GM21381 (cell line): ENCODE data around the gene ASTN2.

Experiments used
- ATAC-seq: cut with Tn5 transposase; IDR thresholded peaks from one replicate; pipeline ENCODE4 v1.9.1; 2021; ENCODE audit warnings: mild to moderate bottlenecking, moderate library complexity; ENCODE audit not compliant: unreplicated experiment

The ASTN2 gene

DNA sequence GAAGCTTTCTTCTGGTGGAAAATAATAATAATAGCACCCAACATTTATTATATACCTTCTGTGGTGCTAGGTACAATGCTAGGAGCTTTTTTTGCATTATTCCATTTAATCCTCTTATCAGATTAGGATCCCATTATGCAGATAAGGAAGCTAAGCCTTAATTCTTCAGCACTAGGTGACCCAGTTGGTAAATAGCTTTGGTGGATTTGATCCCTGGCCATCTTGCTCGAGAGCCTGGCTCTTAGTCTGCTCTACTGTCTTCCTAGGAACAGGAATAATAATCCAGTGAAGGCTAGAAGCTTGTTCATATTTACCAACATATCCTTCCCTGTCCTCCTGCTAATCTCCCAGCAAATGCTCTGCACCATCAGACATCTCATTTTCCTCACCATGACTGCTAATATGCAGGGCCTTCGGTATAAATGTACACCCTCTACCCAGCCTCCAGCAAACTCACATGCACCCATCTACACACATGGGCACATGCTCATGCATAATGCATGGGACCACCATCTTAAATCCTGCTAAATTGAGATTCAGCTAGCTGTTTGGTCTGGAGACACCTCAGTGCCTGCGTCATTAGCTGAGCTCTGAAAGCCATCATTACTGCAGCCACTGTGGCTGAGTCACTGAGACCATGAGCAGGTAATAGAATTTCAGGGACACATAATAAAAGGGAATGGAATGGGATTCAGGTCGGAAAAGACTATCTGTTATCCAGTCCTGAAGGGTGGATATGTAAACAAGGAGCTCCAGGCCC, 640.3 kb downstream of the ASTN2 start:
- ATAC-seq: no peak

DNA sequence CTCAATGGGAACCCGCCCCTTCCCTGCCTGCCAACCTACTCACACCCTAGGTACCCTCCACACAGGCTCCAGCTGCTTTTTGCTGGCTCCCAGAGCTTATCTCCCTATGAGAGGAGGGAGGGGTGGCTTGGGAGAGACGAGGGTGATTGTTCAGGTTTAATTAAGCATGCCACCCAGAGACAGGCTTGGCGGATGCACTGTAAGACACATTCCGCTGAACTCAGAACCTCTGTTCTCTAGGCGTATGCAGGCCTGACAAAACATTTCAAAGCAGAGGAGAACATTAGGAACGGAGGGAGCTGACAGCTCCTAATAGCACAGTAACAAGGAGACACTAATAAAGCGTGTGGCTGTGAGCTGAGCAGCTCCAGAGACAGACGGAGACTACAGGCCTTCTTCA, 647.6 kb downstream of the ASTN2 start:
- no peak for ATAC-seq

DNA sequence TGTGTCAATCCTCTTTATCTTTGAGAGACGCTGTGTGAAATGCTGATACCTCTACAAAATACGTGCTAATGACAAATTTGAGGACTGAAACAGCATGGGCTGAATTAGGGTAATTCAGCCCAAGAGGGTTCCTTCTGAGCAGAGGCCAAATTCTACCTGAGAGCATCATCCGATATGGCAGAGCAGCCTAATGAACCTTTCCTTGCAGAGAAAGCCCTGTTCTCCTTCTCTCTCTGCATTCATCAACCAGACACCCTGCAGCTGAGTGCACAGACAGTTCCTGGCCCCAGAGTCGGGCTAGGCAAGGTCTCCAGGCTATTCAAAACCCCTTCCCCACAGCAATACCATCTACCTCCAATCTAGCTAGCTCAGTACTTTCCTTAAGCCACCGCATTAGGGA, 649.8 kb downstream of the ASTN2 start:
- no peak for ATAC-seq

- ATAC-seq: no peak
Observed at GRCh38 chr9:116763770-116764169, 651.1 kb downstream of the ASTN2 start.

DNA sequence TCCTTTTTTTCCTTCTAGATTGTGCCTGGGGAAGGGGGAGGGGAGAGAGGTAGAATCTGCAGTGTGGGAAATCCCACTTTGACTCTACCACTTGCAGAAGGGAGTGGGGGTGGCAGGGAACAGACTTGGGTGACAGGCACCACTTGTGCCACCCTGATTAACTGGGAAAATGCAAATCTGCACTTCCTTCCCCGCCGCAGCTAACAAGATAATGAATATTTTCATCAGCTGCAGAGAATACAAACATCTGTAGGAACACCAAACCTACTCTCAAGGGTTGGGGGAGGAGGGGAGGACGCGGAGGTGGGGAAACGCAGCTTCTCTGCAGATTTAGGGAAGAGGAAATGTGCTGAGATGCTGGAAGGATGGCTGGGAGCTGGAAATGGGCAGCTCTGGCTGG, 654.2 kb downstream of the ASTN2 start:
- ATAC-seq: no peak

DNA sequence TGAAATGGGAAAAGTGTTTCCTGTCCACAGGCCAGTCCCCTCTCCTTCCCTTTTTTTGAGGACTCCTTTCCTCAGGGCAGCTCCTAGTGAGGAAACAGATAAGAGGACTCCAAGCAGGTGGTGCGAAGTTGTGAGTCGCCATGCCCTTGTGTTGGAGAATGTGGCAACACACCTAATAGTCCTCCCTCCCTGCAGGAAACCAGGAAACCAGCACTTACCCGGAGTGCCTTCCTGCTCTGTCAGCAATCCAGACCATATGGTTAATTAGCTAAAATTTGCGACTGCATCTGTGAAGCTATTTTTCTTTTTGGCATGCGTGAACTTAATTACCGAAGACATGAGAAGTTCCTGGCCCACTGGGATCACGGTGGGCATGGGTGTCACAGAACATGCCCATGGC, 657.8 kb downstream of the ASTN2 start:
- ATAC-seq: no peak

GRCh38 chr9:116753389-116753788, 661.5 kb downstream of the ASTN2 start:
- ATAC-seq: no peak

DNA sequence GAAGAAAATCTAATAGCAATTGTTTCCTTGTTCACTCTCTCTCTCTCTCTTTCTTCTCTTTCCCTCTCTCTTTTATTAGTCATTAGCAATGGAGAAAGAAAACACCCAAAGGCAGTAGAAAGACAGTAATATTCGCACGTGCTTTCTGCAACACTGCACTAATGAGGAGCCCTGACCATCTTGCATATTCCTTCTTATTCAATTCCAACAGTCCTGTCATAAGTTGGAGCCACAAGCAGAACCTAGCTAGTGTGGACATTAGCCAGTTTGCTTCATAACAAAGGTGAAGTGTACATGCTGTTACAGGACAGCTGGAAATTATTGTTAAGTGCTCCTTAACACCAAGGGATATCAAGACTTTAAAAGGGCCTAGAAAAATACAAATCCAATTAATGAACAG, 664.3 kb downstream of the ASTN2 start:
- ATAC-seq: no peak

DNA sequence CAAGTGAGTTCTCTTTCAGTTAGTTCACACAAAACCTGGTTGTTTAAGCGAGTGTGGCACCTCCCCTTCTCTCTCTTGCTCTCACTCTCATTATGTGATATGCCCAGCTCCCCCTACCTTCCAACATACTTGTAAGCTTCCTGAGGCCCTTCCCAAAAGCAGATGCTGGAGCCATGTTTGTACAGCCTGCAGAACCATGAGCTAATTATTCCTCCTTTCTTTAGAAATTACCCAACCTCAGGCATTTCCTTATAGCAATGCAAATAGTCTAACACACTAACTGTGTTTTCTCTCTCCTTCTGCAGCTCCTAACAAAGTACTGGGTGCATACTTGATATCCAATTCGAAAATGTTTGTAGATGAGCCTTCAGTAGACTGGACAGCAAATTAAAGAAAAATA, 665.1 kb downstream of the ASTN2 start:
- no peak for ATAC-seq

DNA sequence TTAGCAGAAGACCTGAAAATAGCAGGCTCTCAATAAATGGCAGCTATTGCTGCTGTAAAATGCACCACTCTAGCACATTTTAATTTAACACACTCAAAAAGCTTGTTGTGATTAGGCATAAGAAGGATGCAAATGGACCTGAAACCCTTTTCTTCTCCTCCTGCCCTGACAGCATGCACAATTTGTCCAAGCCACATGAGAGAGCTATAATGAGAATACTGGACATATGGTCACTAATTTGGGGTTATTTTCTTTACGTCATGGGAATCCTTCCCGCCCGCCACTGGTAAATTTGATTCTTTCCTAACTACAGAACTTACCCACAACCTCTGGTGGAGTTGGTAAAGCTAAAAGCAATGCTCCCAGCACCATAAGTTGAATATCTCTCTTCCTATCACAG, 665.7 kb downstream of the ASTN2 start:
- no peak for ATAC-seq

GRCh38 chr9:116741742-116742141, 673.1 kb downstream of the ASTN2 start:
- ATAC-seq: no peak

DNA sequence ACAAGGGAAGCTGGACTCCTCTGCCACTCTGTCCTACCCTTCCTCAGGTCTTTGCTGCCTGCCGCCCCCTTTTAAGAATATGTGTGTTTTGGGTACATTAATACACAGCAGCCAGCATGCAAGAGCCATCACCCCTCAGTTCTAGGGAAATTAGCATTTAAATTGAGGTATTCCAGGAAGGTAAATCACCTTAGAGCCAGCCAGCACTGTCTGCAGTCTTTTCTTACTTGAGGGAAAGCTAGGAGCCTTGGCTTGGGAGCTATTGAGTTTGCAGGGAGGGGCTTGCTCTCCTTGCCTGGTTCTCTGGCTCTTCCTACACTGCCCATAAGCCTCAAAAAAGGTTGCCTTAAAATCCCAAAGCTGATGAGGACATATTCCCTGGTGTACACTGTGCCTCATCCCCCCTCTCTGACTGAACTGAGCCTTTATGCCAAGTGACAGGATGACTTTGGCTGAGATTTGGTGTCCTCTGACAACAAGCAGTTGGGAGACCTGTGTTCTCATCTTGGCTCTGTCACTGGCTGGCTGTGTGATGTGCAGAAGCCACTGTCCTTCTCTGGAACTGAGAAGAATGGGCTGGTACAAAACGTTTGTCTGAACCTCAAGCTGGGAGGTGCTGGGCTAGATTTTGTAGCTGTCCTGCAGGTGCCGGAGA, 673.6 kb downstream of the ASTN2 start:
- ATAC-seq: no peak

DNA sequence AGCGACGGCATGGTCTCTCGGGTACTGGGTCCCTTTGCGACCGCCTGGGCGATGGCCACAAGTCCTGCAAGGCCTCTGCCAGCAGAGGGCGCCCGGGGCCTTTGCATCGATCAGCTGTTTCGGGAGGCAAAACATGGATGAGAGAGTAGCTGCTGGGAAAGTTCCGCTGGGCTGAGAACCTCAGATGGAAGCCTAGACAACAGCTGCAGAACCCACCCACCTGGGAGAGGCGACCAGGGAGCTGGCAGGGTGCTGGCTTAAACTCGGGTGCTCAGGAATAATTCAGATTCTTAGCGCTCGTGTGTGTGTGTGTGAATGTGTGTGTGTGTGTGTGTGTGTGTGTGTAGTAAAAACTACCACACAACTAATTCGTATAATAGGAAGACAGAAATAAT, 677.7 kb downstream of the ASTN2 start:
- peak; percentile 63 for ATAC-seq

DNA sequence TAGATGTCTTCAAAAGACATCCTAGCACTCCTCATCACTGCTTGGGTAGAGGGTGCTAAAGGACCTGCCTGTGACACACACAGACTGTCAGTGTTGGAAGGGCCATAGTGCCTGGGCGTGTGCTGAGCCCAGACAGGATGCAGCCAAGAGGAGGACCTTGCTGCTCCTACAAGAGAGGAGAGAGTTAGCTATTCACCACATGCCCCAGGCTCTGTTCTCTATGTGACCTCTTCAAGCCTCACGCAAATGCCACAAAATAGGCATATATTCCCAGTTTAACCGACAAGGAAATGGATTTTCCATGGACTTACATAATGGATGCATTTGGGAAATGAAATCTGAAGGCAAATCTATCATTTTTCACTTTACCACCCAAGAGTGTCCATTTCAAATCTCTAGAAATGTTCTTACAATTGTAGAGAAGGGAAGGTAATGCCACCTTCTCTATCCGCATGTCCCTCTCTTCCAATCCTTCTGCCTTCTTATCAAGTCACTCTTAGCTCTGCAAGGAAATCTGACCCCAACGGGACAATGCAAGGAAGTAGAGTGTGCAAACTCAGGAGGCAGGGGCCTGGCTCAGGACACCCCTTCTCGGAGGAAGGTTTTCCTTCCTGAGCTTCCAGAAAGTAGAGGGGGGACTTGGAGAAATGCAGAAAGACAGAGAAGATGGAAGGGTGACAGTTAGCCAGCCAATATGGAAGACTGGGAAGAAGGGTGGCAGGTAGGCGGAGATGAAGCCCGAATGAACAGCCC, 678.3 kb downstream of the ASTN2 start:
- no peak for ATAC-seq

GRCh38 chr9:116733010-116733641, 681.7 kb downstream of the ASTN2 start:
- no peak for ATAC-seq

DNA sequence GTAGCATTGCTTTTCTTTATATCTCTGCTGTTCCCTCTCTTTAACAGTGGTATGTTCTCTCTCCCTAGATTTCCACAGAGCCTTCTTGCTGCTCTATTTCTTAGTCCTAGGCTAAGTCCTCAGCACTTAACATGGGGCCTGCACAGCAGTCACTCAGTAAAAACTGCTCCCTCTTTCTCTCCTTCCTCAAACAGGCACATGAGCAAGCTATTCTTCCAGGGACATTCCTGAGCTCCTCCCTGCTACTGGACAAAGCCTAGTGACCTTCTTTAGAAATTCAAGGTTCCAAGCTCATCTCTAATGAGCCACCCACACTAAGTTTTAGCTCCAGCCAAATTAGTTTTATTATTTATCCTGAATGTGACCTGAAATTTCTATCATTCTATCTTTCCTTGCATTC, 688.3 kb downstream of the ASTN2 start:
- ATAC-seq: no peak

- no peak for ATAC-seq
Observed at GRCh38 chr9:116724123-116724522, 690.7 kb downstream of the ASTN2 start.

- no peak for ATAC-seq
Observed at GRCh38 chr9:116721944-116722343, 692.9 kb downstream of the ASTN2 start.

GRCh38 chr9:116721411-116721810, 693.4 kb downstream of the ASTN2 start:
- ATAC-seq: no peak

DNA sequence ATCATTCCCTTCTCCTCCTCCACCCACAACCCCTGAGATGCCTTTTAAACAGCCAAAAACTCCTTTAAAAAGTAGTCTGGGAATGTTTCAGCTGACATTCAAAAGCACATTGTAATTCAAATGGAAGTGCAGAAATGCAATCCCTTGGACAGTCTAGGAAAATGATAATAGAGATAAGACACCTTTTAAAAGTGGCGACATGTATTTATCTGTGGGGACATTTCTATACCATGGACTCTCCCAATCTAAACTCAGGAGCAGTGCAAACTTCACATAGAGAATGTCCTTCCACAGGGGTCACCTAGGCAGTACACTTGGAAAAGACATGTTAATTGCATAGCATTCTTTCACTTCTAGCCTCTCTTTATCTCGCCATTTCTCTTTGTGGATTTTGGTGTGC, 694.7 kb downstream of the ASTN2 start:
- no peak for ATAC-seq

DNA sequence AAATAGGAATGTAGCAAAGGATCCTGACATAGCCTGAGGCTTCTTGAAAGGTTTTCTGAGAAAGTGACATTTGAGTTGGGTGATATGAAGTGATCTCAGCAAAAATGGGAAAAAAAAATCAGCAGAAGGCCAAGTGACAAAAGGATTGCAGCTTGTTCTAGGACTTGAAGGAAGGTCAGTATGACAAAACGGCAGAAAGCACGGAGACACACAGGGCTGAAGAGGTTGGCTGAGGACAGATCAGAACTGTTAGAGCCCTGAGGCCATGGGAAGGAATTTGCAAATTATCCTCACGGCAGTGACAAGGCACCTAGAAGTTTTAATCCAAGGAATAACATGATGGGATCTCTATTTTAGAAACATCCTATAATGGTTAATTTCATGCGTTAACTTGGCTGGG, 696.7 kb downstream of the ASTN2 start:
- ATAC-seq: no peak

DNA sequence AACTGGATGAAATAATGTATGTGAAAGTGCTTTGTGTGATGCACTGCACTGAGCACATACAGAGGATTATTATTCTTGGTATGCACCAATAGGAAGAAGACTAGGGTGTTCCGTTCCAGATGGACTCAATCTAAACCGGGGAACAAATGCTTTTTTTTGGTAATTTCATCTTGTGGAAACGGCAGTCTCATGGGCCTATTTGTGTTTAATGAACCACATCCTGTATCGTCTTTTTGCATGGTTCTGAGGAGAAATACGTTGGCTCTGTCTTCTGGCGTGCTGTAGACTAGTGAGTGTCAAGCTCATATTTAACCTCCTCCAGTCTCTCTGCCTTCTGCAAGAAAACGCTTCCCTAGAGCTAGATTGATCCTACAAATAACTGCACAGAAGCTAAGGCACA, 697.7 kb downstream of the ASTN2 start:
- ATAC-seq: no peak
